HG02759 (cell line): Measurements from ENCODE around the gene BCAR3.
A peak's percentile ranks its signal among the peaks of the same experiment; 100 is the strongest.
"Not testable (repeated sequence)": the region's sequence is repeated elsewhere in the genome, so short reads cannot be mapped to it uniquely, and the experiment has no call there.

ENCODE experiments used
- ATAC-seq: cut with Tn5 transposase; IDR thresholded peaks from one replicate; pipeline ENCODE4 v1.9.1; 2021; ENCODE audit warnings: mild to moderate bottlenecking, moderate library complexity; ENCODE audit not compliant: unreplicated experiment

BCAR3 gene

GRCh38 chr1:93707956-93708355 is 26.3 kb upstream of the BCAR3 start:
- peak; percentile 60 for ATAC-seq

GRCh38 chr1:93705892-93706500 is 24.4 kb upstream of the BCAR3 start:
- no peak for ATAC-seq

- ATAC-seq, result peak; percentile 60
These were observed 22.4 kb upstream of the BCAR3 start for GRCh38 chr1:93704052-93704451.

- peak; percentile 20 for ATAC-seq
These were observed 22.0 kb upstream of the BCAR3 start for GRCh38 chr1:93703643-93704042.

GRCh38 chr1:93702828-93703183 is 21.2 kb upstream of the BCAR3 start:
- ATAC-seq, result no peak

GRCh38 chr1:93702111-93702827 is 20.6 kb upstream of the BCAR3 start:
- peak; percentile 33 for ATAC-seq

- no peak for ATAC-seq
These were observed 20.0 kb upstream of the BCAR3 start for GRCh38 chr1:93701629-93702028.

GRCh38 chr1:93700532-93701469 is 19.2 kb upstream of the BCAR3 start:
- no peak for ATAC-seq

GRCh38 chr1:93699503-93700168 is 18.0 kb upstream of the BCAR3 start:
- no peak for ATAC-seq

- no peak for ATAC-seq
These were observed 17.4 kb upstream of the BCAR3 start for GRCh38 chr1:93699049-93699384.

GRCh38 chr1:93698329-93699048 is 16.9 kb upstream of the BCAR3 start:
- ATAC-seq, result no peak

GRCh38 chr1:93697566-93697965 is 15.9 kb upstream of the BCAR3 start:
- not testable (repeated sequence) for ATAC-seq

- ATAC-seq, result peak; percentile 37
These were observed 13.9 kb upstream of the BCAR3 start for GRCh38 chr1:93695411-93696005.

- ATAC-seq, result no peak
These were observed 13.2 kb upstream of the BCAR3 start for GRCh38 chr1:93694819-93695218.

- ATAC-seq, result no peak
These were observed 12.4 kb upstream of the BCAR3 start for GRCh38 chr1:93694039-93694438.

GRCh38 chr1:93692983-93693591 is 11.4 kb upstream of the BCAR3 start:
- peak; percentile 77 for ATAC-seq

- no peak for ATAC-seq
These were observed 10.8 kb upstream of the BCAR3 start for GRCh38 chr1:93692451-93692861.

GRCh38 chr1:93692026-93692425 is 10.4 kb upstream of the BCAR3 start:
- ATAC-seq, result no peak

- no peak for ATAC-seq
These were observed 9.5 kb upstream of the BCAR3 start for GRCh38 chr1:93690921-93691789.
